Cerebellar nuclear complex (tissue), 1 donor: ENCODE results near the gene SPTBN5.
"Not testable (repeated sequence)": the region's sequence is repeated elsewhere in the genome, so short reads cannot be mapped to it uniquely, and the experiment has no call there.

ENCODE experiments used
- DNase-seq, 2 experiments: peaks; one replicate each; lab custom pipeline; 2025; lab: John Stamatoyannopoulos, UW

Gene SPTBN5

GRCh38 chr15:41844814-41845213 lies 49.0 kb downstream of the SPTBN5 start:
- DNase-seq = no peak

GRCh38 chr15:41843571-41843970 lies 50.3 kb downstream of the SPTBN5 start:
- no peak for DNase-seq

- no peak for DNase-seq
Observed at GRCh38 chr15:41842229-41842628, 51.6 kb downstream of the SPTBN5 start.

- DNase-seq = no peak
Observed at GRCh38 chr15:41841131-41841530, 52.7 kb downstream of the SPTBN5 start.

- no peak for DNase-seq
Observed at GRCh38 chr15:41840673-41841072, 53.2 kb downstream of the SPTBN5 start.

- no peak for DNase-seq
Observed at GRCh38 chr15:41839781-41840491, 53.9 kb downstream of the SPTBN5 start.

GRCh38 chr15:41838400-41838897 lies 55.4 kb downstream of the SPTBN5 start, which contains the start of gene PLA2G4B:
Gene PLA2G4B, plus strand, starts transcription at chr15:41838847. Its CDS starts 67 bp downstream, at chr15:41838914.
- DNase-seq = no peak

GRCh38 chr15:41836713-41837454 lies 57.0 kb downstream of the SPTBN5 start:
- DNase-seq = no peak

- DNase-seq = no peak
Observed at GRCh38 chr15:41836073-41836472, 57.8 kb downstream of the SPTBN5 start.

GRCh38 chr15:41834096-41834495 lies 59.8 kb downstream of the SPTBN5 start:
- no peak for DNase-seq

- no peak for DNase-seq
Observed at GRCh38 chr15:41832875-41833274, 61.0 kb downstream of the SPTBN5 start.

GRCh38 chr15:41832208-41832607 lies 61.6 kb downstream of the SPTBN5 start:
- DNase-seq = no peak

- not testable (repeated sequence) for DNase-seq
Observed at GRCh38 chr15:41831291-41831690, 62.6 kb downstream of the SPTBN5 start.

GRCh38 chr15:41829959-41830646 lies 63.8 kb downstream of the SPTBN5 start:
- DNase-seq = no peak

- no peak for DNase-seq
Observed at GRCh38 chr15:41828807-41829141, 65.1 kb downstream of the SPTBN5 start.

- DNase-seq = peak; percentile 74 to 83
Observed at GRCh38 chr15:41827880-41828806, 65.7 kb downstream of the SPTBN5 start, which contains the start of gene JMJD7. Gene JMJD7, plus strand, starts transcription at chr15:41828092. Its CDS starts 33 bp downstream, at chr15:41828125.

GRCh38 chr15:41827290-41827879 lies 66.5 kb downstream of the SPTBN5 start:
- no peak for DNase-seq

- DNase-seq = no peak
Observed at GRCh38 chr15:41825572-41826535, 68.0 kb downstream of the SPTBN5 start.

- DNase-seq = no peak
Observed at GRCh38 chr15:41825145-41825544, 68.7 kb downstream of the SPTBN5 start.
